UCSD-AML1 (cell line): ENCODE results near the gene POU4F1.

ENCODE experiments used
- DNase-seq: peaks from one replicate; lab custom pipeline; 2025; ENCODE audit not compliant: unreplicated experiment; lab: John Stamatoyannopoulos, UW

The POU4F1 gene

GRCh38 chr13:78593652-78594455 is 9.5 kb downstream of the POU4F1 start:
- DNase-seq = no peak

GRCh38 chr13:78593129-78593528 is 10.2 kb downstream of the POU4F1 start:
- DNase-seq = no peak

GRCh38 chr13:78592584-78592983 is 10.8 kb downstream of the POU4F1 start:
- no peak for DNase-seq

- peak; percentile 52 for DNase-seq
Observed at GRCh38 chr13:78589206-78589605, 14.1 kb downstream of the POU4F1 start.

GRCh38 chr13:78587395-78587794 is 16.0 kb downstream of the POU4F1 start:
- DNase-seq = no peak

GRCh38 chr13:78586706-78587105 is 16.6 kb downstream of the POU4F1 start:
- DNase-seq = no peak

- DNase-seq = no peak
Observed at GRCh38 chr13:78576261-78576660, 27.1 kb downstream of the POU4F1 start.

GRCh38 chr13:78572459-78572858 is 30.9 kb downstream of the POU4F1 start:
- no peak for DNase-seq

- no peak for DNase-seq
Observed at GRCh38 chr13:78569029-78569428, 34.3 kb downstream of the POU4F1 start.

- DNase-seq = no peak
Observed at GRCh38 chr13:78566631-78567030, 36.7 kb downstream of the POU4F1 start.

- DNase-seq = no peak
Observed at GRCh38 chr13:78562237-78562889, 41.0 kb downstream of the POU4F1 start.
